ENCODE measurements around the gene GLTP.

GLTP gene

DNA sequence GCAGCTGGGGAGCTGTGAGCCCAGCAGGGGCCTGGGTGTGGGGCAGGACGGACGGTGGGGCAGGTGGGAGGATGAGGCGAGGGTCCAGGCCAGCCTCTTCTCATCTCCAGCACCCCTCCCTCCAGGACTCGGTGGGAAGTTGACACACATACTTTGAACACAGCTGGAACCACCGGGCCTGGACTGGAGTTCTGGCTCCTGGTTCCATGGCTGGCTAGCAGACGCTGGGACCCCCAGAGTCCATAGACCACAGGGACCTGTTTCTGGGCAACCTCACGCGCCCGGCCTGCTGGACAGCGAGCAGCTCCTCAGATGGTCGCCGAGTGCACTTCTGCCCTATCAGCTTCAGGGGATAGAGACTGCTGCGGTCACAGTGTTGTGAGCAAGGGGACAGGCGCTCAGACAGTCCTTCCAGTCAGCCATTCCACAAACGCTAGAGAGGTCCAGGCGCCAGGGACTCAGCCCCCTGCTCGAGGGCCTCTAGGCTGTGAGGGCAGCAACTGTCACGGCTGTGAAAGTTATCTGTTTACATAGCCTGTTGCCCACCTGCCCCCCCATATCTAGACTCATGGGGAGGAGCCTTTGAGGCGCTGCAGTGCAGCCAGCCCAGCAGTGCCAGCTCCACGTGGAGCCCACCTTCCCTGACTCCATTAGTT, 45.0 kb upstream of the GLTP start:
- H3K4me3 ChIP-seq (ENCODE audit: low read depth, low read length), result no peak overlapping the region
- TF ChIP-seq, protein P1, sequence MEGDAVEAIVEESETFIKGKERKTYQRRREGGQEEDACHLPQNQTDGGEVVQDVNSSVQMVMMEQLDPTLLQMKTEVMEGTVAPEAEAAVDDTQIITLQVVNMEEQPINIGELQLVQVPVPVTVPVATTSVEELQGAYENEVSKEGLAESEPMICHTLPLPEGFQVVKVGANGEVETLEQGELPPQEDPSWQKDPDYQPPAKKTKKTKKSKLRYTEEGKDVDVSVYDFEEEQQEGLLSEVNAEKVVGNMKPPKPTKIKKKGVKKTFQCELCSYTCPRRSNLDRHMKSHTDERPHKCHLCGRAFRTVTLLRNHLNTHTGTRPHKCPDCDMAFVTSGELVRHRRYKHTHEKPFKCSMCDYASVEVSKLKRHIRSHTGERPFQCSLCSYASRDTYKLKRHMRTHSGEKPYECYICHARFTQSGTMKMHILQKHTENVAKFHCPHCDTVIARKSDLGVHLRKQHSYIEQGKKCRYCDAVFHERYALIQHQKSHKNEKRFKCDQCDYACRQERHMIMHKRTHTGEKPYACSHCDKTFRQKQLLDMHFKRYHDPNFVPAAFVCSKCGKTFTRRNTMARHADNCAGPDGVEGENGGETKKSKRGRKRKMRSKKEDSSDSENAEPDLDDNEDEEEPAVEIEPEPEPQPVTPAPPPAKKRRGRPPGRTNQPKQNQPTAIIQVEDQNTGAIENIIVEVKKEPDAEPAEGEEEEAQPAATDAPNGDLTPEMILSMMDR (IDR thresholded peaks at IDR 0.05; ENCODE audit: borderline replicate concordance, insufficient read depth, low read depth, low read length), result no peak

DNA sequence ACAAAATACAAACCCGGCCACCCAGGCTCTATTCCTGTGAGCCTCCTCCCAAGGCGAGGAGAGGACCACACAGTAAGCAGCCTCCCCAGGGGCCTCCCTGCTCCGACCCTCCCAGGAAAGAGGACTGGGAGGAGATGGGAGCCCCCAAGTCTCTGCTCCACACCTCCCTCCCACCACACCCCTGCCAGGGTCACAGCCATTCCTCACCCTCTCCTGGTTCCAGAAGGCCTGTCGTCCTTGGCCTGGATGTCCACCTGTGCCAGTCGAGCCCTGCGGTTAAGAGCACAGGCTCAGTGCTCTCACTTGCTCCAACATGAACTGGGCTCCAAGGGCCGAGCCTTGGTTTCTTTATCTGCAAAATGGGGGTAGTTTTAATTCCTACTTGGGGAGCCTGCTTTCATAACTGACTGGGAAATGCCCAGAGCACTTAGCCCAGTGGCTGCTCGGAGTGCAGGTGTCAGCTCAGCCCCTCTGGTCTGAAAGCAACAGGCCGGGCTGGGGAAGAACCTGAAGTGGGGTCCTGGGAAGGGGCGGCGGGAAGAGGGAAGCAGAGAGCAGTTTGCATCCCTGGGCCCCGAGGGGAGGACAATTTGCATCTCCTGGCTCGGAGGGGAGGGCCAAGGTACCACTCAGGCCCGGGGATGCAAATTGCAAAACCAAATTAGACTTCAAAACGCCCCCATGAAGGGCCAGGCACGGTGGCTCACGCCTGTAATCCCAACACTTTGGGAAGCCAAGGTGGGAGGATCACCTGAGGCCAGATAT, 43.3 kb upstream of the GLTP start:
- TF ChIP-seq, protein P1 (IDR thresholded peaks at IDR 0.05; ENCODE audit: borderline replicate concordance, insufficient read depth, low read depth, low read length), result no peak
- no peak overlapping the region for H3K4me3 ChIP-seq (ENCODE audit: low read depth, low read length)

DNA sequence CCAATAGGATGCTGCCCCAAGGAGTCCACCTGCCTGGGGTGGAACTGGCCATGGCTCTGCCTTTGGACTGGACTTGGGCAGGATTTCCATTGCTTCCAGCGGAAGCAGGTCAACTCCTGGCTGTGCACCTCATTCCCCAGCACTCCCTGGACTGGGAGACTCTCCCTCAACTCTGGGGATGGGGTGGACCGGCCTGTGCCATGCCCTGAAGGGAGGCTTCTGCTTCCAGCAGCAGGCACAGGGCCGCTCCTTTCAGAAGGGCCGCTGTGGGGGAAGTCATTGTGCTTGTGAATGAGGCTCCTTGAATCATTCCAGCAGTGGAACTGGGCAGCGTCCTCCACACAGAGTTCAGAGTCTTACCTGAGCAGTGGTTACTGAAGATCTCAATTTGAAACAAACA, 42.7 kb upstream of the GLTP start:
- H3K4me3 ChIP-seq (ENCODE audit: low read depth, low read length), result no peak overlapping the region
- TF ChIP-seq, protein P1 (IDR thresholded peaks at IDR 0.05; ENCODE audit: borderline replicate concordance, insufficient read depth, low read depth, low read length), result no peak

DNA sequence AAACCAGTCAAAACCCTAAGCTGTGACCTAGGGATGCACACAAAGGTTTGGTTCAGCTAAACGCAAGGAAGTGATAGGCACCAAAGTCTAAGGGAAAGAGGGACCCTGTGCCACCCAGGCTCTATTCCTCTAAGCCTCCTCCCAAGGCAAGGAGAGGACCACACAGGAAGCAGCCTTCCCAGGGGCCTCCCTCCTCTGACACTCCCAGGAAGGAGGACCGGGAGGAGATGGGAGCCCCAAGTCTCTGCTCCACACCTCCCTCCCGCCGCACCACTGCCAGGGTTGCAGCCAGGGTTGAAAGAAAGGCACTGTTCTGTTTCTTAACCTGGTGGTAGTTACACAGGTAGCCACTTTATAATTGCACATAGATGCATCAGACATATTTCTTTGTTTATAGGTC, 41.6 kb upstream of the GLTP start:
- no peak overlapping the region for H3K4me3 ChIP-seq (ENCODE audit: low read depth, low read length)
- TF ChIP-seq, protein P1 (IDR thresholded peaks at IDR 0.05; ENCODE audit: borderline replicate concordance, insufficient read depth, low read depth, low read length), result no peak

DNA sequence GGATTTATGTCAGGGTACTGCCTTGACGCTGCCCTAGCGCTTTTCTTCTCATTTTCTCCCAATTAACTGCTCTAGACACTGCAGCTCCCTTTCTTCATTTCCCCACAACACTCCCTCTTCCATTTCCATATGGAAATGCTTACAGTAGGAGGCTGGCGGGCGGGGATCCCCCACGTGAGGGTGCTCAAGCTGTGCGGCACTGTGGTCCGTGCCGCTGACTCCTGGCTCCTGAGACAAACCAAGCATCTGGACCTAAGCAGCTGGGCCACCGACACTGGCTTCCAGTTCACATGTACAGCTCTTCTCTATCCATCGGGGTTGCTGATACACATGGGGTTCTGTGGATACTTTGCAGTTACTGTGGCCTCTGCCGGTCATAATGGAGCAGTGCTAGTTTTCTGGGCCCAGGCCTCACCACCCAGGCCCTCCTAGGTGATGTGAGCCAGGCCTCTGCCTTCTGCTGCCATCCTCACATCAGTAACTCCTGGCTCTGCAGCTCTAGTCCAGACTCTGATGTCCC, 40.0 kb upstream of the GLTP start:
- TF ChIP-seq, protein P1 (IDR thresholded peaks at IDR 0.05; ENCODE audit: borderline replicate concordance, insufficient read depth, low read depth, low read length), result no peak
- H3K4me3 ChIP-seq (ENCODE audit: low read depth, low read length), result no peak overlapping the region

DNA sequence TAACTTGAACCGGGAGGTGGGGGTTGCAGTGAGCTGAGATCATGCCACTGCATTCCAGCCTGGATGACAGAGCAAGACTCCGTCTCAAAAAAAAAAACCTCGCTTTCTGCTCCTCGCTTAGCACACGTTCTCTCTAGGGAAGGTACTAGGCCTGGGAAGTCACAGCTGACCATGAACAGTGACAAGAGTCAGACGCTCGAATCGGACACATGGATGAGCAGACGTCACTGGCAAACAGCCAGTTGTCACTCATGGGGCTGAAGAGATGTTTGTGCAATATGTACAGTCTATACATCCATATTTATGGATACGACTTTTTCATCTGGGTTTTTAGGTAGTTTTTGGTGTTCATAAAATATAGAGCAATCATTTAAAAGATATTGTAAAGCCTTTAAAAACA, 39.1 kb upstream of the GLTP start:
- TF ChIP-seq, protein P1 (IDR thresholded peaks at IDR 0.05; ENCODE audit: borderline replicate concordance, insufficient read depth, low read depth, low read length), result no peak
- H3K4me3 ChIP-seq (ENCODE audit: low read depth, low read length), result no peak overlapping the region

DNA sequence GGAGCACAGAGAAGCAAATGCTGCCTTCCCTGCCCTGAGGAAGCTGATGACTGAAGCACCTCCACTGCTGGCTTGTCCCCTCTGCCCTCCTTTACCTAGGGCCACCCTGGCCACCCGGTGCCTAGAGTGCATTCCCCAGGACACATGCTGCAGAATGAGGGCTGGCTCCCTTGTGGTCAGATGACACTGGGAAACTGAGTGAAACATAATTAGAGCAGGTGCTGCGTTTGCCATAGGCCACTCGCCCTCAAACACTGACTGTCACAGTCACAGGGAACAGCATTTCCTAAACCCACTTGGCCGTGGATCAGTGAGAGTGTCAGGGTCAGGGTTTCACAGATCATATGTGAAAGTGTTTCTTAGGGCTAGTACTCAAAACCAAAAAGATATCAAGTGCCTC, 35.7 kb upstream of the GLTP start:
- H3K4me3 ChIP-seq (ENCODE audit: low read depth, low read length), result no peak overlapping the region
- TF ChIP-seq, protein P1 (IDR thresholded peaks at IDR 0.05; ENCODE audit: borderline replicate concordance, insufficient read depth, low read depth, low read length), result no peak
